Testis (tissue), 2 donors: ENCODE measurements around the gene RGL3.

Experiments
- CTCF ChIP-seq, 3 experiments: fragments of 450-650 bp in 2 of 3; fragments of 200-600 bp in 1 of 3; sonication (generic) in 1 of 3; IDR thresholded peaks; one replicate each; pipeline ENCODE4 v1.5.1; 2016 to 2019; ENCODE audit warnings: antibody characterized with exemption in 3 of 3, mild to moderate bottlenecking in 2 of 3, moderate library complexity in 1 of 3
- POLR2A ChIP-seq: fragments of 450-650 bp; IDR thresholded peaks from one replicate; pipeline ENCODE4 v1.6.1; 2017; ENCODE audit warnings: antibody characterized with exemption, mild to moderate bottlenecking, moderate library complexity

GRCh38 chr19:11397089-11397610, 22.0 kb downstream of the RGL3 start:
- TF ChIP-seq CTCF (IDR thresholded peaks at IDR 0.05) = no peak
- TF ChIP-seq POLR2A = no peak
